ENCODE results near the gene NAA60. TPM values are rescaled to one million over a fixed set of nuclear protein-coding genes. Genes with fewer than 3 reads are reported as not detected.

Gene NAA60
- total RNA-seq, 1 experiment from 2014 or later: 39.4 TPM

- ChIA-PET POLR2A (ENCODE audit: low non-redundant PET) (no interaction called here), CTCF (no interaction called here)
- intact Hi-C loops (cut with micrococcal nuclease; ENCODE audit: unreplicated experiment): no loop called here
- H3K4me3 ChIP-seq (ENCODE audit: low read depth, low read length, poor library complexity, severe bottlenecking): no peak overlapping the region
- no peak for DNase-seq (ENCODE audit: low spot score)
- BruUV-seq (replicated peaks): no TSS peak
- H3K27me3 ChIP-seq (replicated peaks; ENCODE audit: insufficient read depth, low read depth, low read length, poor library complexity): no peaks in the 10 kb centered on the region
- H3K9me3 ChIP-seq (ENCODE audit: low read depth, low read length, poor library complexity, severe bottlenecking): no peaks in the 10 kb centered on the region
- H3K4me1 ChIP-seq (ENCODE audit: insufficient read depth, low read length, poor library complexity, severe bottlenecking): no peaks in the 10 kb centered on the region
- peaks cover 44% of the 10 kb centered on the region for H3K36me3 ChIP-seq (ENCODE audit: insufficient read depth, low read length, poor library complexity, severe bottlenecking)
- TF ChIP-seq EZH2 (IDR thresholded peaks at IDR 0.05; ENCODE audit: borderline replicate concordance, low read depth, low read length, poor library complexity, severe bottlenecking): no peak
- TF ChIP-seq, protein P1, sequence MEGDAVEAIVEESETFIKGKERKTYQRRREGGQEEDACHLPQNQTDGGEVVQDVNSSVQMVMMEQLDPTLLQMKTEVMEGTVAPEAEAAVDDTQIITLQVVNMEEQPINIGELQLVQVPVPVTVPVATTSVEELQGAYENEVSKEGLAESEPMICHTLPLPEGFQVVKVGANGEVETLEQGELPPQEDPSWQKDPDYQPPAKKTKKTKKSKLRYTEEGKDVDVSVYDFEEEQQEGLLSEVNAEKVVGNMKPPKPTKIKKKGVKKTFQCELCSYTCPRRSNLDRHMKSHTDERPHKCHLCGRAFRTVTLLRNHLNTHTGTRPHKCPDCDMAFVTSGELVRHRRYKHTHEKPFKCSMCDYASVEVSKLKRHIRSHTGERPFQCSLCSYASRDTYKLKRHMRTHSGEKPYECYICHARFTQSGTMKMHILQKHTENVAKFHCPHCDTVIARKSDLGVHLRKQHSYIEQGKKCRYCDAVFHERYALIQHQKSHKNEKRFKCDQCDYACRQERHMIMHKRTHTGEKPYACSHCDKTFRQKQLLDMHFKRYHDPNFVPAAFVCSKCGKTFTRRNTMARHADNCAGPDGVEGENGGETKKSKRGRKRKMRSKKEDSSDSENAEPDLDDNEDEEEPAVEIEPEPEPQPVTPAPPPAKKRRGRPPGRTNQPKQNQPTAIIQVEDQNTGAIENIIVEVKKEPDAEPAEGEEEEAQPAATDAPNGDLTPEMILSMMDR (conservative IDR thresholded peaks at IDR 0.05; ENCODE audit: low read depth, low read length): no peak
- no peak overlapping the region for H3K27ac ChIP-seq (ENCODE audit: low read depth, low read length, poor library complexity, severe bottlenecking)
Observed at GRCh38 chr16:3510416-3510815, 66.9 kb downstream of the NAA60 start.

DNA sequence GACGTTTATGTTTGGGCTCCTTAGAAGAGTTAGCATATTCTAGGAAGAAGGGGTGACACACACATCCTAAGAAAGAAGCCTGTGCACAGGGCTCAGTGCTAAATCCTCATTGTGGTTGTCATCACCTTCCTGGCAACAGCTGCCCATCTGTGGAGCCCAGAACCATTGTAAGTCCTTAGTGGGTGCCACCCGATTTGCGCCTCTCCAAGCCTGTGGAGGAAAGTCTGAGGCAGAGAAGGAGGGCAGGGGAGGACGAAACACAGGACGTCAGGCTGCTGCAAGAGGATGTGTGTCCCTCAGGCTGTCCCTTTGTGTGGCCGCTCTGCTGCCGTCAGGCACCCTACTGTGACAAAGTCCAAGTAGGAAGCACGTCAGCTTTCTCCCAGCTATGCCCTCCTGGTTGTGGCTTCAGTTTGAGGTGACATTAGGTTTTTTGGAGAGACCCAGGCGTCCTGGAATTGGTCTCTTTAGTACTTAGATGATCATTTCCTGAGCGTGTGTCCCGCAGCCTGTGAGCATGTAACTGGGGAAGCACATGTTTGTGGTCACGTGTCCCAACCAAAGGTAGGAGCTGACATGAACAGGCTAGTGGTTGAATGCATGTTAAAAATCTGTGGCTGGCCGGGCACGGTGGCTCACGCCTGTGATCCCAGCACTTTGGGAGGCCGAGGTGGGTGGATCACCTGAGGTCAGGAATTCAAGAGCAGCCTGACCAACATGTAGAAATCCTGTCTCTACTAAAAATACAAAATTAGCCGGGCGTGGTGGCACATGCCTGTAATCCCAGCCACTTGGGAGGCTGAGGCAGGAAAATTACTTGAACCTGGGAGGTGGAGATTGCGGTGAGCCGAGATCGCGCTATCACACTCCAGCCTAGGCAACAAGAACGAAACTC lies 68.1 kb downstream of the NAA60 start:
- no TSS peak for BruUV-seq (replicated peaks)
- Histone ChIP-seq H3K36me3 (ENCODE audit: insufficient read depth, low read length, poor library complexity, severe bottlenecking) (peaks cover 49% of the 10 kb centered on the region), H3K27me3 (replicated peaks; ENCODE audit: insufficient read depth, low read depth, low read length, poor library complexity) (no peaks in the 10 kb centered on the region), H3K27ac (ENCODE audit: low read depth, low read length, poor library complexity, severe bottlenecking) (no peak overlapping the region), H3K4me3 (ENCODE audit: low read depth, low read length, poor library complexity, severe bottlenecking) (no peak overlapping the region), H3K4me1 (ENCODE audit: insufficient read depth, low read length, poor library complexity, severe bottlenecking) (no peaks in the 10 kb centered on the region), H3K9me3 (ENCODE audit: low read depth, low read length, poor library complexity, severe bottlenecking) (no peaks in the 10 kb centered on the region)
- intact Hi-C loops (cut with micrococcal nuclease; ENCODE audit: unreplicated experiment): no loop called here
- TF ChIP-seq, protein P1 (conservative IDR thresholded peaks at IDR 0.05; ENCODE audit: low read depth, low read length): no peak
- TF ChIP-seq EZH2 (IDR thresholded peaks at IDR 0.05; ENCODE audit: borderline replicate concordance, low read depth, low read length, poor library complexity, severe bottlenecking): no peak
- ChIA-PET POLR2A (ENCODE audit: low non-redundant PET) (no interaction called here), CTCF (no interaction called here)
- DNase-seq (ENCODE audit: low spot score): no peak

DNA sequence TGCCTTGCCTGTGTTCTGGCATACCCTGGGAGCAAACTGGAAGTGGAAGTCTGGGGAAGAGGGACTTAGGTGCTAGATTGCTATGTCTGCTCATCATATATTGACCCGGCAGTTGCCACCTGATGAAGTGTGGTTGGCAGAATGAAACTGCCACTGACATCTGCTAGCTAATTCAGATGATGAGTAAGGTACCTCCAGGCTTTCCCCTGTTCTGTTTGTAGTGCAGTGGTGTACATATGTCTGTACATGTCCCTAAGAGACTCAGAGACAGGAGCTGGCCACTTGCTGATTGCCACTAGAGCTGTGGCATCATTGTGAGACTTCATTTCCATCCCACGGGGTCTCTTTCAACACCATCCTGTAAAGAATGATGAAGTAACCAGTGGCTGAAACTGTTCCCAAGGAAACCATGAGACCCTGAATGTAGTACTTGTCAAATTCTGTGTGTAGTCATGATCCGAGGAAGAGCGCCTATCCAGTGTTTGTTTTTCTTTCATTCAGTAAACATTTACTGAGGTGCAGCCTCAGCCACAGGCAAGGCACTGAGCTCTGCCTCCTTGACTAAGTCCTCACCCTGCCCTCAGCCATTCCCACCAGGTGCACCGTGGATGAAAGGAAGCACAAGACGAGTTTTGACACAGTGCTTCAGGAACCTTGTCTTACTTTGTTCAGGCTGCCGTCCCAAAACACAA lies 70.6 kb downstream of the NAA60 start:
- TF ChIP-seq EZH2 (IDR thresholded peaks at IDR 0.05; ENCODE audit: borderline replicate concordance, low read depth, low read length, poor library complexity, severe bottlenecking): no peak
- TF ChIP-seq, protein P1 (conservative IDR thresholded peaks at IDR 0.05; ENCODE audit: low read depth, low read length): no peak
- POLR2A ChIA-PET (ENCODE audit: low non-redundant PET): no interaction called here
- BruUV-seq (replicated peaks): no TSS peak

More for the DNA sequence above, 70.6 kb downstream of the NAA60 start:
- H3K4me3 ChIP-seq (ENCODE audit: low read depth, low read length, poor library complexity, severe bottlenecking): no peak overlapping the region
- CTCF ChIA-PET: no interaction called here
- DNase-seq (ENCODE audit: low spot score): no peak
- H3K9me3 ChIP-seq (ENCODE audit: low read depth, low read length, poor library complexity, severe bottlenecking): no peaks in the 10 kb centered on the region
- intact Hi-C loops (cut with micrococcal nuclease; ENCODE audit: unreplicated experiment): no loop called here
- H3K27me3 ChIP-seq (replicated peaks; ENCODE audit: insufficient read depth, low read depth, low read length, poor library complexity): no peaks in the 10 kb centered on the region
- no peak overlapping the region for H3K27ac ChIP-seq (ENCODE audit: low read depth, low read length, poor library complexity, severe bottlenecking)
- H3K36me3 ChIP-seq (ENCODE audit: insufficient read depth, low read length, poor library complexity, severe bottlenecking): peaks cover 51% of the 10 kb centered on the region
- no peaks in the 10 kb centered on the region for H3K4me1 ChIP-seq (ENCODE audit: insufficient read depth, low read length, poor library complexity, severe bottlenecking)
